Measurements from ENCODE around the gene OBSL1. TPM values are rescaled to one million over a fixed set of nuclear protein-coding genes. Genes with fewer than 3 reads are reported as not detected.

Gene OBSL1
- total RNA-seq = 168 and 174 TPM in 2 replicates
- long read RNA-seq, partial matches to known transcripts = 10 of 19 reads
- long read RNA-seq, other reads (novel, unspliced or antisense) = 8 of 19 reads

- H3K27ac Mint-ChIP-seq (ENCODE audit: unreplicated experiment) = peak within 1 kb of the TSS; percentile 78
- peaks cover 14% of the 10 kb centered on the region for H3K36me3 Mint-ChIP-seq (ENCODE audit: unreplicated experiment)
- no peaks in the 10 kb centered on the region for H3K9me3 Mint-ChIP-seq (ENCODE audit: unreplicated experiment)
- peak within 1 kb of the TSS; percentile 71 for H3K4me3 Mint-ChIP-seq (ENCODE audit: unreplicated experiment)
- no peak for TF ChIP-seq CTCF (IDR thresholded peaks at IDR 0.05)
- no peaks in the 10 kb centered on the region for H3K27me3 Mint-ChIP-seq (ENCODE audit: unreplicated experiment)
- DNase-seq (ENCODE audit: extremely low spot score, unreplicated experiment) = peak; percentile 91
- H3K4me1 Mint-ChIP-seq (ENCODE audit: unreplicated experiment) = peaks cover 22% of the 10 kb centered on the region
These were observed at the start of gene OBSL1 for GRCh38 chr2:219571311-219572236. Gene OBSL1, minus strand, starts transcription at chr2:219571539. Its CDS starts 307 bp downstream, at chr2:219571232.

- Mint-ChIP-seq H3K4me3 (ENCODE audit: unreplicated experiment) (no peak overlapping the region), H3K27me3 (ENCODE audit: unreplicated experiment) (peaks cover 21% of the 10 kb centered on the region), H3K9me3 (ENCODE audit: unreplicated experiment) (no peaks in the 10 kb centered on the region)
These were observed 49.2 kb upstream of the OBSL1 start for GRCh38 chr2:219620546-219620945.

GRCh38 chr2:219619235-219619634, 47.9 kb upstream of the OBSL1 start:
- no peaks in the 10 kb centered on the region for H3K9me3 Mint-ChIP-seq (ENCODE audit: unreplicated experiment)
- no peak for DNase-seq (ENCODE audit: extremely low spot score, unreplicated experiment)
- no peaks in the 10 kb centered on the region for H3K4me1 Mint-ChIP-seq (ENCODE audit: unreplicated experiment)
- peaks cover 15% of the 10 kb centered on the region for H3K27me3 Mint-ChIP-seq (ENCODE audit: unreplicated experiment)
- TF ChIP-seq CTCF (IDR thresholded peaks at IDR 0.05) = peak; percentile 15
- H3K36me3 Mint-ChIP-seq (ENCODE audit: unreplicated experiment) = peaks cover 9% of the 10 kb centered on the region
- no peak overlapping the region for H3K4me3 Mint-ChIP-seq (ENCODE audit: unreplicated experiment)
- H3K27ac Mint-ChIP-seq (ENCODE audit: unreplicated experiment) = no peak overlapping the region

More at GRCh38 chr2:219620546-219620945, 49.2 kb upstream of the OBSL1 start:
- DNase-seq (ENCODE audit: extremely low spot score, unreplicated experiment) = no peak
- TF ChIP-seq CTCF (IDR thresholded peaks at IDR 0.05) = no peak
- no peak overlapping the region for H3K27ac Mint-ChIP-seq (ENCODE audit: unreplicated experiment)
- no peaks in the 10 kb centered on the region for H3K36me3 Mint-ChIP-seq (ENCODE audit: unreplicated experiment)
- no peaks in the 10 kb centered on the region for H3K4me1 Mint-ChIP-seq (ENCODE audit: unreplicated experiment)

- H3K4me3 Mint-ChIP-seq (ENCODE audit: unreplicated experiment) = no peak overlapping the region
- H3K4me1 Mint-ChIP-seq (ENCODE audit: unreplicated experiment) = no peaks in the 10 kb centered on the region
- H3K27ac Mint-ChIP-seq (ENCODE audit: unreplicated experiment) = no peak overlapping the region
- TF ChIP-seq CTCF (IDR thresholded peaks at IDR 0.05) = no peak
- peaks cover 9% of the 10 kb centered on the region for H3K36me3 Mint-ChIP-seq (ENCODE audit: unreplicated experiment)
- DNase-seq (ENCODE audit: extremely low spot score, unreplicated experiment) = no peak
- H3K9me3 Mint-ChIP-seq (ENCODE audit: unreplicated experiment) = no peaks in the 10 kb centered on the region
- H3K27me3 Mint-ChIP-seq (ENCODE audit: unreplicated experiment) = peaks cover 14% of the 10 kb centered on the region
These were observed 47.4 kb upstream of the OBSL1 start for GRCh38 chr2:219618733-219619122.

GRCh38 chr2:219616550-219616949, 45.2 kb upstream of the OBSL1 start:
- no peak overlapping the region for H3K4me3 Mint-ChIP-seq (ENCODE audit: unreplicated experiment)

More at GRCh38 chr2:219616550-219616949, 45.2 kb upstream of the OBSL1 start:
- H3K9me3 Mint-ChIP-seq (ENCODE audit: unreplicated experiment) = no peaks in the 10 kb centered on the region
- no peak for DNase-seq (ENCODE audit: extremely low spot score, unreplicated experiment)
- no peak overlapping the region for H3K27ac Mint-ChIP-seq (ENCODE audit: unreplicated experiment)
- H3K27me3 Mint-ChIP-seq (ENCODE audit: unreplicated experiment) = peaks cover 3% of the 10 kb centered on the region
- no peaks in the 10 kb centered on the region for H3K4me1 Mint-ChIP-seq (ENCODE audit: unreplicated experiment)
- H3K36me3 Mint-ChIP-seq (ENCODE audit: unreplicated experiment) = peaks cover 13% of the 10 kb centered on the region
- no peak for TF ChIP-seq CTCF (IDR thresholded peaks at IDR 0.05)

All from osteocyte (in vitro differentiated cells).